ENCODE data around the gene ATP4B. TPM values are rescaled to one million over a fixed set of nuclear protein-coding genes. Genes with fewer than 3 reads are reported as not detected.

Gene ATP4B
- total RNA-seq, 4 donors from 2014 or later, result not detected

DNA sequence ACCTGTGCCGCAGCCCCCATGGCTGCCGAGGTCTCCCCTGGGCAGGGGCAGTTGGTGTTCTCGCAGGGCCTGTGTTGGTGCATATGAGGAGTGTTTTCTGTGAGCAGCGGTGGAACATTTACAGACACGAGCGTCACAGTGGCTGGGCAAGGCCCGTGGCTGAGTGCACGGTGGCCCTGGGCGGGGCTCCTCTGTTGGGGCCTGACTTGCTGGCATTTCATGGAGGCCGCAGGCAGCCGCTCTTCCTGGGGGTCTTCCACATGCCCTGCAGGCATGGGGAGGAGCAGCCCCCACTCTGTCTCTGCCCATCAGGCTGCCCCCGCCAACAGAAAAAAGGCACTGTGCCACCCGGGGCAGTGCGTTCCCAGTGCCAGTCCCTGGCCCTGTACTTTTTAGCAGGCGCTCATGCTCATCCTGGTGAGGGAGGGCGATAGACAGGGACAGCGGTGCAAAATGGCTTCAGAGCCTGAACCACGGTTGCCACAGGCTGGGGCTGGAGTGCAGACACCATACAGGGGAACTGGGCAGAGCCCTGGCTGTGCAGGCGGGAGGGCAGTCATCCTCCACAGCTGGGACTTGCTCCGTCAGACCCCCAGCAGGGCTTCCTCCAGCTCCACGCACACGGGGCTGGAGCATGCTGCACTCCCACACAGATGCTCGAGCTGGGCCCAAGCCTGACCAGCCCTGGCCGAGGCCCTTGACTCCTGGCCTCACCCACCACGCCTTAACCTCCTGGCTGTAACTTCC, 49.9 kb downstream of the ATP4B start:
- TF ChIP-seq POLR2A (IDR thresholded peaks at IDR 0.05) (no peak), CTCF (IDR thresholded peaks at IDR 0.05) (no peak)
- Histone ChIP-seq H3K4me1 (no peaks in the 10 kb centered on the region), H3K27me3 (no peaks in the 10 kb centered on the region), H3K4me3 (no peak overlapping the region), H3K27ac (no peak overlapping the region), H3K9me3 (no peaks in the 10 kb centered on the region), H3K36me3 (peaks cover 0 to 22% (median 0%) of the 10 kb centered on the region in 3 donors)
- DNase-seq, result no peak

DNA sequence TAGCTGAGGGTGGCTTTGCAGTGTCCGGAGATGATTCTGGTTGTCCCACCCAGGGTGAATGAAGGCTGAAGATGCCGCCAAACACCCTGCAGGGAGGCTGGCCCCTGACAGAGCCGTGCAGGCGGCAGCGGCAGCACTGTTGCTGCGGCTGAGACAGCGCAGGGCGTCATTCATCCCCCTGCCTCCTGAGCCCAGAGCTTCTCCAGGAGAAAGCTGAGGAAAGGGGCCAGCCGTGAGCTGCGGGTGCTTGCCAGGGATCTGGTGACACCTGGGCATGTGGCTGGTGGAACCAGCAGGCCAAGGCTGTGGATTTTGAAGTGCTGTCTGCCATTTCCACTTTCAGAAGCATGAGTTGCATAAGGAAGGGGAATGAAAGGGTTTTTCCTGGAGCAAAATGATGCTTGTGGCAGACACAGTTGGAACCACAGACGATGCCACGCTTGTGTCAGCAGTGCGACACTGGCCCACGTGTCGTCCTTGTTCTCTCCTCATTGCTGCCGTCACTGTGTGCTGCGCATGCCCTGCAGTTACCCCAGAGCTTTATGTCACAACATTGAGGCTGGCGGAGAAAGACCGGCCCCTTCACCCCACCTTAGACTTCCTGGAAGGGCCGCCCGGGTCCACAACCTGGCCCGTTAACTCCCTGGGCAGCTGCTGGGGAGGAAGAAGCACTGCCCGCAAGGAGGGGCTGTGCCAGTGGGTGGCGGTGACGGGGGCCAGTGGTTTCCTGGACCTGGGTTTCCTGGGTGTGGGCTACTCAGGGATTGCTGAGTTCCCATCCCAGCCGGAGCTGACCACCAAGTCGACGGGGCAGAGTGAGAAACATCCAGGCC, 50.7 kb downstream of the ATP4B start:
- Histone ChIP-seq H3K4me3 (no peak overlapping the region), H3K27ac (no peak overlapping the region), H3K9me3 (no peaks in the 10 kb centered on the region), H3K27me3 (no peaks in the 10 kb centered on the region), H3K36me3 (peaks cover 0 to 17% (median 0%) of the 10 kb centered on the region in 3 donors), H3K4me1 (no peaks in the 10 kb centered on the region)
- TF ChIP-seq CTCF (IDR thresholded peaks at IDR 0.05), result no peak
- TF ChIP-seq POLR2A (IDR thresholded peaks at IDR 0.05), result no peak
- DNase-seq, result no peak

DNA sequence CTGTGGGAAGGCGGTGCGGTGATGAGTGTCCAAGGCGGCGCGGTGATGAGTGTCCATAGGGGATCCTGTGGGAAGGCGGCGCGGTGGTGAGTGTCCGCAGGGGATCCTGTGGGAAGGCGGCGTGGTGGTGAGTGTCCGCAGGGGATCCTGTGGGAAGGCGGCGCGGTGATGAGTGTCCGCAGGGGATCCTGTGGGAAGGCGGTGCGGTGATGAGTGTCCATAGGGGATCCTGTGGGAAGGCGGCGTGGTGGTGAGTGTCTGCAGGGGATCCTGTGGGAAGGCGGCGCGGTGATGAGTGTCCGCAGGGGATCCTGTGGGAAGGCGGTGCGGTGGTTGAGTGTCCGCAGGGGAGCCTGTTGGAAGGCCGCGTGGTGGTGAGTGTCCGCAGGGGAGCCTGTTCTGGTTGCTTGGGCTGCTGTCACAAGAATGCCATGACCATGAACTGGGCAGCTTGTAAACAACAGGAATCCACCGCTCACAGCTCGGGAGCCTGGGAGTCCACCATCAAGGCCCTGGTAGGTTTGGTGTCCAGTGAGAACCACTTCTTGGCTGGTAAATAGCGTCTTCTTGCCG, 52.0 kb downstream of the ATP4B start:
- no peaks in the 10 kb centered on the region for H3K4me1 ChIP-seq
- no peak overlapping the region for H3K4me3 ChIP-seq
- H3K27me3 ChIP-seq, result no peaks in the 10 kb centered on the region
- H3K36me3 ChIP-seq, result peaks cover 0 to 5% (median 0%) of the 10 kb centered on the region in 3 donors
- H3K27ac ChIP-seq, result no peak overlapping the region
- no peak for TF ChIP-seq CTCF (IDR thresholded peaks at IDR 0.05)
- no peak for TF ChIP-seq POLR2A (IDR thresholded peaks at IDR 0.05)
- DNase-seq, result no peak
- H3K9me3 ChIP-seq, result no peaks in the 10 kb centered on the region

DNA sequence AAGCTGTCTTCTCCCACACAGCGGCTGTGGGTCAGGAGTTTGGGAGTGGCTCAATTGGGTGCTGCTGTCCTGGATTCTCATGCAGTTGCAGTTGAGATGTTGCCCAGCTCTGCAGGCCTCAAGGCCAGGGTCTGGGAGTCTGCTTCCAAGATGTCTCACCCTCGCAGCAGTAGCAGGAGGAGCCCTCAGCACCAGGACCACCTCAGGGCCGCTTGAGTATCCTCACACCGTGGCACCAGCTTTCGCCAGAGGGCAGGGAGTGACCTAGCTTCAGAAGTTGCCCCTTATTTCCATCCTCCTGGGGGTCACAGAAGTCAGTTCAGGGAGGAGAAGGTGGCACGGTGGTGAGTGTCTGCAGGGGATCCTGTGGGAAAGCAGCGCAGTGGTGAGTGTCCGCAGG, 52.5 kb downstream of the ATP4B start:
- Histone ChIP-seq H3K27me3 (no peaks in the 10 kb centered on the region), H3K27ac (no peak overlapping the region), H3K4me1 (no peaks in the 10 kb centered on the region), H3K36me3 (no peaks in the 10 kb centered on the region), H3K4me3 (no peak overlapping the region), H3K9me3 (no peaks in the 10 kb centered on the region)
- TF ChIP-seq POLR2A (IDR thresholded peaks at IDR 0.05) (no peak), CTCF (IDR thresholded peaks at IDR 0.05) (no peak)
- no peak for DNase-seq

GRCh38 chr13:113604186-113604585, 53.8 kb downstream of the ATP4B start:
- no peak for DNase-seq
- Histone ChIP-seq H3K4me1 (no peaks in the 10 kb centered on the region), H3K4me3 (no peak overlapping the region), H3K36me3 (peaks cover 0 to 4% (median 0%) of the 10 kb centered on the region in 3 donors), H3K9me3 (no peaks in the 10 kb centered on the region), H3K27me3 (no peaks in the 10 kb centered on the region), H3K27ac (no peak overlapping the region)
- TF ChIP-seq CTCF (IDR thresholded peaks at IDR 0.05) (no peak), POLR2A (IDR thresholded peaks at IDR 0.05) (no peak)
